Measurements from ENCODE around the gene NDUFB11.

DNA sequence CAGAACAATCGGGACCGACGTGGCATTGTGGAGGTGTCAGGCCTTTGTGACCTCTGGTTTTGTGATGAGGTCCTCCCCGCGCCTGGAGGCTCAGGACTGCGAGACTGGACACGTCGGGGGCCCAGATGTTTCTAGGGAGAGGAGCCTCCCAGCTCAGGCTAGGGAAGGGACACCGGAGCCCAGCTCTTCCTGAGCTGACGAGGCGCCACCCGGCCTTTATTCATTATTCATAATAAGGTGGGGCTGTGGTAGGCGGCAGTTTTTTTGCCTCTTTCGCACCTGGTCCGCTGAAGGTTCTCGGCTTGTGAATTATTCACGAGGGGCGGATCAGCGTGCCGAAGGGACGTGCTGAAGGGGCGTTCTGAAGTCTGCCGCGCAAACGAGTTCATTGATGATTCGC lies 46.8 kb upstream of the NDUFB11 start:
- TF ChIP-seq, protein P1, sequence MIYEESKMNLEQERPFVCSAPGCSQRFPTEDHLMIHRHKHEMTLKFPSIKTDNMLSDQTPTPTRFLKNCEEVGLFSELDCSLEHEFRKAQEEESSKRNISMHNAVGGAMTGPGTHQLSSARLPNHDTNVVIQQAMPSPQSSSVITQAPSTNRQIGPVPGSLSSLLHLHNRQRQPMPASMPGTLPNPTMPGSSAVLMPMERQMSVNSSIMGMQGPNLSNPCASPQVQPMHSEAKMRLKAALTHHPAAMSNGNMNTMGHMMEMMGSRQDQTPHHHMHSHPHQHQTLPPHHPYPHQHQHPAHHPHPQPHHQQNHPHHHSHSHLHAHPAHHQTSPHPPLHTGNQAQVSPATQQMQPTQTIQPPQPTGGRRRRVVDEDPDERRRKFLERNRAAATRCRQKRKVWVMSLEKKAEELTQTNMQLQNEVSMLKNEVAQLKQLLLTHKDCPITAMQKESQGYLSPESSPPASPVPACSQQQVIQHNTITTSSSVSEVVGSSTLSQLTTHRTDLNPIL (CRISPR knock-in tag; IDR thresholded peaks at IDR 0.05; ENCODE audit: low read depth): no peak
- TF ChIP-seq, protein P2, sequence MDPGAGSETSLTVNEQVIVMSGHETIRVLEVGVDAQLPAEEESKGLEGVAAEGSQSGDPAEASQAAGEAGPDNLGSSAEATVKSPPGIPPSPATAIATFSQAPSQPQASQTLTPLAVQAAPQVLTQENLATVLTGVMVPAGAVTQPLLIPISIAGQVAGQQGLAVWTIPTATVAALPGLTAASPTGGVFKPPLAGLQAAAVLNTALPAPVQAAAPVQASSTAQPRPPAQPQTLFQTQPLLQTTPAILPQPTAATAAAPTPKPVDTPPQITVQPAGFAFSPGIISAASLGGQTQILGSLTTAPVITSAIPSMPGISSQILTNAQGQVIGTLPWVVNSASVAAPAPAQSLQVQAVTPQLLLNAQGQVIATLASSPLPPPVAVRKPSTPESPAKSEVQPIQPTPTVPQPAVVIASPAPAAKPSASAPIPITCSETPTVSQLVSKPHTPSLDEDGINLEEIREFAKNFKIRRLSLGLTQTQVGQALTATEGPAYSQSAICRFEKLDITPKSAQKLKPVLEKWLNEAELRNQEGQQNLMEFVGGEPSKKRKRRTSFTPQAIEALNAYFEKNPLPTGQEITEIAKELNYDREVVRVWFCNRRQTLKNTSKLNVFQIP (CRISPR knock-in tag; IDR thresholded peaks at IDR 0.05; ENCODE audit: borderline replicate concordance, low read depth): no peak
- TF ChIP-seq RARB (CRISPR knock-in tag; IDR thresholded peaks at IDR 0.05) (no peak), ARNTL (CRISPR knock-in tag; IDR thresholded peaks at IDR 0.05; ENCODE audit: borderline replicate concordance, low read depth) (no peak), PPARA (CRISPR knock-in tag; IDR thresholded peaks at IDR 0.05; ENCODE audit: borderline replicate concordance) (no peak), ZNF70 (CRISPR knock-in tag; IDR thresholded peaks at IDR 0.05) (no peak)
- TF ChIP-seq, protein P3, sequence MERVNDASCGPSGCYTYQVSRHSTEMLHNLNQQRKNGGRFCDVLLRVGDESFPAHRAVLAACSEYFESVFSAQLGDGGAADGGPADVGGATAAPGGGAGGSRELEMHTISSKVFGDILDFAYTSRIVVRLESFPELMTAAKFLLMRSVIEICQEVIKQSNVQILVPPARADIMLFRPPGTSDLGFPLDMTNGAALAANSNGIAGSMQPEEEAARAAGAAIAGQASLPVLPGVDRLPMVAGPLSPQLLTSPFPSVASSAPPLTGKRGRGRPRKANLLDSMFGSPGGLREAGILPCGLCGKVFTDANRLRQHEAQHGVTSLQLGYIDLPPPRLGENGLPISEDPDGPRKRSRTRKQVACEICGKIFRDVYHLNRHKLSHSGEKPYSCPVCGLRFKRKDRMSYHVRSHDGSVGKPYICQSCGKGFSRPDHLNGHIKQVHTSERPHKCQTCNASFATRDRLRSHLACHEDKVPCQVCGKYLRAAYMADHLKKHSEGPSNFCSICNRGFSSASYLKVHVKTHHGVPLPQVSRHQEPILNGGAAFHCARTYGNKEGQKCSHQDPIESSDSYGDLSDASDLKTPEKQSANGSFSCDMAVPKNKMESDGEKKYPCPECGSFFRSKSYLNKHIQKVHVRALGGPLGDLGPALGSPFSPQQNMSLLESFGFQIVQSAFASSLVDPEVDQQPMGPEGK (CRISPR knock-in tag; IDR thresholded peaks at IDR 0.05; ENCODE audit: borderline replicate concordance): no peak
- TF ChIP-seq, protein P4, sequence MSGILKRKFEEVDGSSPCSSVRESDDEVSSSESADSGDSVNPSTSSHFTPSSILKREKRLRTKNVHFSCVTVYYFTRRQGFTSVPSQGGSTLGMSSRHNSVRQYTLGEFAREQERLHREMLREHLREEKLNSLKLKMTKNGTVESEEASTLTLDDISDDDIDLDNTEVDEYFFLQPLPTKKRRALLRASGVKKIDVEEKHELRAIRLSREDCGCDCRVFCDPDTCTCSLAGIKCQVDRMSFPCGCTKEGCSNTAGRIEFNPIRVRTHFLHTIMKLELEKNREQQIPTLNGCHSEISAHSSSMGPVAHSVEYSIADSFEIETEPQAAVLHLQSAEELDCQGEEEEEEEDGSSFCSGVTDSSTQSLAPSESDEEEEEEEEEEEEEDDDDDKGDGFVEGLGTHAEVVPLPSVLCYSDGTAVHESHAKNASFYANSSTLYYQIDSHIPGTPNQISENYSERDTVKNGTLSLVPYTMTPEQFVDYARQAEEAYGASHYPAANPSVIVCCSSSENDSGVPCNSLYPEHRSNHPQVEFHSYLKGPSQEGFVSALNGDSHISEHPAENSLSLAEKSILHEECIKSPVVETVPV (CRISPR knock-in tag; IDR thresholded peaks at IDR 0.05): no peak

Measured in SK-N-SH treated with all-trans-retinoic acid at 6 μM for 48 hours (cell line).